ENCODE measurements around the gene COQ4. TPM values are rescaled to one million over a fixed set of nuclear protein-coding genes. Genes with fewer than 3 reads are reported as not detected.
A peak's percentile ranks its signal among the peaks of the same experiment; 100 is the strongest.

COQ4 gene
- total RNA-seq (10 to 100 TPM; 20.0 to 26.8 (median 23.1) TPM), polyA plus RNA-seq (10 to 100 TPM; 32.3 to 60.9 (median 45.9) TPM)
- long read RNA-seq, donor 1, transcript COQ4-201 (7 exons, 1,548 nt): major isoform, 10 of 15 reads
- long read RNA-seq, donor 1, partial matches to known transcripts: 1 of 15 reads
- long read RNA-seq, donor 1, other reads (novel, unspliced or antisense): 3 of 15 reads
- long read RNA-seq, donor 2, transcript COQ4-201 (7 exons, 1,548 nt): major isoform, 15 of 21 reads
- long read RNA-seq, donor 2, partial matches to known transcripts: 0 of 21 reads
- long read RNA-seq, donor 2, other reads (novel, unspliced or antisense): 2 of 21 reads

DNA sequence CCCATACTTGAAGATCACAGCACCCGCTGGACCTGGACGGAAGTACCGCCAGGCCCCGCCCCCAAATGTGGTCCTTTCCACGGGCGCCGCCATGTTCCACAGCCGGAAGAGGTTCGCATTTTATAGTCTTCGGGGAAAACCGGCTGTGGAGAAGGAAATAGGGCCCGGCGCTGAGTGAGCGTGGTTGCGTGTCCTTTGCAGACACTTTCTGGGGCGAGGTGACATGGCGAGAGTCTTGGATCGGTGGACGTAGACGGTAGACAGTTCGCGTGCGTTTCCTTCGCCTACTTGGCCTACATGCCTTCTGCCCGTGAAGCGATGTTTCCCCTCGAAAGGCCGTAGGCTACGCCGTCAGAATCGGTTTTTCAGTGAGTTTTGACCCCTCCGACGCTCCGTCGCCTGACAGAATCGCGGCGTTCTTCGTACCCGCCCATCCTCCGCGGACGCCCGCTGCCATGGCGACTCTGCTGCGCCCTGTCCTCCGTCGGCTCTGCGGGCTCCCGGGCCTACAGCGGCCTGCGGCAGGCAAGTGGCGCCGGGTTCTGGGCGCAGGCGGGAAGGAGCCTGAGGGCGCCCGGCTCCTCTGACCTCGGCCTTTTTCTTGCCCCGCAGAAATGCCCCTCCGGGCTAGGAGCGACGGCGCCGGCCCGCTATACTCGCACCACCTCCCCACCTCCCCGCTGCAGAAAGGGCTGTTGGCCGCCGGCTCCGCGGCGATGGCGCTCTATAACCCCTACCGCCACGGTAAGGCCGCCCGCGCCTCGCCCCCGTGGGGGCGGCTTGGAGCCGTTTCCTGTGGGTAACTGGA, at the start of gene COQ4, which contains the start of gene TRUB2:
Gene COQ4 (plus strand): TSS at position 436 of the 808 bp plus-strand sequence. CDS start 20 bp downstream, at position 456.
Gene TRUB2 (minus strand): TSS at position 44 of the 808 bp plus-strand sequence. CDS start 39 bp downstream, at position 5.
- TF ChIP-seq, protein P1, sequence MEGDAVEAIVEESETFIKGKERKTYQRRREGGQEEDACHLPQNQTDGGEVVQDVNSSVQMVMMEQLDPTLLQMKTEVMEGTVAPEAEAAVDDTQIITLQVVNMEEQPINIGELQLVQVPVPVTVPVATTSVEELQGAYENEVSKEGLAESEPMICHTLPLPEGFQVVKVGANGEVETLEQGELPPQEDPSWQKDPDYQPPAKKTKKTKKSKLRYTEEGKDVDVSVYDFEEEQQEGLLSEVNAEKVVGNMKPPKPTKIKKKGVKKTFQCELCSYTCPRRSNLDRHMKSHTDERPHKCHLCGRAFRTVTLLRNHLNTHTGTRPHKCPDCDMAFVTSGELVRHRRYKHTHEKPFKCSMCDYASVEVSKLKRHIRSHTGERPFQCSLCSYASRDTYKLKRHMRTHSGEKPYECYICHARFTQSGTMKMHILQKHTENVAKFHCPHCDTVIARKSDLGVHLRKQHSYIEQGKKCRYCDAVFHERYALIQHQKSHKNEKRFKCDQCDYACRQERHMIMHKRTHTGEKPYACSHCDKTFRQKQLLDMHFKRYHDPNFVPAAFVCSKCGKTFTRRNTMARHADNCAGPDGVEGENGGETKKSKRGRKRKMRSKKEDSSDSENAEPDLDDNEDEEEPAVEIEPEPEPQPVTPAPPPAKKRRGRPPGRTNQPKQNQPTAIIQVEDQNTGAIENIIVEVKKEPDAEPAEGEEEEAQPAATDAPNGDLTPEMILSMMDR (IDR thresholded peaks at IDR 0.05): no peak
- H3K36me3 ChIP-seq (ENCODE audit: insufficient read depth in 1 of 2, low read depth in 1 of 2): peaks cover 0 to 67% of the 10 kb centered on the region in 2 donors
- intact Hi-C loops (cut with DNase I): no loop called here
- H3K27ac ChIP-seq: peak within 1 kb of the TSS; percentile 88
- H3K9me3 ChIP-seq: no peaks in the 10 kb centered on the region
- peaks cover 20% of the 10 kb centered on the region for H3K4me1 ChIP-seq
- H3K27me3 ChIP-seq (ENCODE audit: insufficient read depth in 3 of 3, low read length in 2 of 3): no peaks in the 10 kb centered on the region
- 0 to 1% (median 1%) methylated on average over 66 to 83 of the region's 83 CpGs for WGBS, 3 donors
- ATAC-seq (peak; percentile 97 to 99 (median 99)), DNase-seq (peak; percentile 94 to 96)
- peak within 1 kb of the TSS; percentile 76 for H3K4me3 ChIP-seq

DNA sequence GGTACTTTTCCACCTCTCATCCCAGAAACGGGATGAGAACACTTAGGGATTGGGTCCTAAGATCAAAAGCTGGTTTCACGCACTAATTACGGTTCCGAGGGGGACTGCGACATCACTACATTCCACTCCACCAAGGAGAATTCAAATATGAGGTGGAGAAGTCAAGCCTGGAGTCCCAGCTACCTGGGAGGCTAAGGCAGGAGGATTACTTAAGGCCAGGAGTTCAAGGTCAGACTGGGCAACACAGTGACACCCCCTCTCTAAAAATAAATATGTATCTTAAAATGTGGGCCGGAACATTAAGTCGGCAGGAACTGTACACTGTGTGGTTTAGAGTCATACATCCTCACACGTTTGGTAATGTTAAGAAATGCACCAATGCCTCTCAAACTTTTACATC, 48.4 kb upstream of the COQ4 start:
- Histone ChIP-seq H3K36me3 (ENCODE audit: insufficient read depth in 1 of 2, low read depth in 1 of 2) (peaks cover 7 to 40% of the 10 kb centered on the region in 2 donors), H3K27me3 (ENCODE audit: insufficient read depth in 3 of 3, low read length in 2 of 3) (no peaks in the 10 kb centered on the region), H3K4me3 (peak overlapping the region; percentile 97), H3K4me1 (peaks cover 19% of the 10 kb centered on the region), H3K27ac (no peak overlapping the region), H3K9me3 (no peaks in the 10 kb centered on the region)
- DNase-seq (no peak), ATAC-seq (no peak)
- intact Hi-C loops (cut with DNase I): no loop called here
- WGBS, 3 donors: 54 to 68% (median 59%) methylated on average over 8 of the region's 8 CpGs
- TF ChIP-seq, protein P1 (IDR thresholded peaks at IDR 0.05): no peak

DNA sequence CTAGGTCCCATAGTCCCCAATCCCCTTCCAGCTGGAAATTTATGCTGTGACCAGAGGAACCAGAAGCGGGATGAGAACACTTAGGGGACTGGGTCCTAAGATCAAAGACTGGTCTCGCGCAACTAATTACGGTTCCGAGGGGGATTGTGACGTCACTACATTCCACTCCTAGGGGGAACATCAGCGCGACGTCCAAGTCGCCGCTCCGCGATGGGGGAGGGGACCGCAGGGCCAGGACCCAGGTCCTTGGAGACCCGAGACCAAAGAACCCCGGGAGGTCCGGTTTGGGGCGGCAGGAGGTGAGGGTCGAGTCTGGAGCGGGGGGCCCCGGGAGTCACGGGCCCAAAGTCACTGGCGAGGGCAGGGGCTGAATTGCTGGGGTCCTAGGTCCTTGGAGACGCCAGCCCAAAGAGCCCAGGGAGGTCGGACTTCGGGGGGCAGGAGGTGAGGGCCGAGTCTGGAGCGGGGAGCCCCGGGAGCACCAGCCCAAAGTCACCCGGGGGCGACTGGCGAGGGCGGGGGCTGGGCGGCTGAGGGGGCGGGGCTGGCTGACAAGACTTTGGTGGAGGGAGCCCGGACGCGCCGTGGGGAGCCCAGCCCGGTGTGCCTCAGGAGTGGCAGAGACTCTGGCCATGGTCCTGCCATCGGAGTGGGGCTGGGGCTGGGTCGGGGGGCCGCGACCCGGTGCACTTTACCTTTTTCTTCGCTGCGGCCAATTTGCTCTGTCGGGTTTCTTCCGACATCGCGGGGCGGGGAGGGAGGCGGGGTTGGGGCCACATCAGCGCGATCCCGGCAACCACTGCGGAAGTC, 47.2 kb upstream of the COQ4 start, which contains the start of gene GOLGA2:
Gene GOLGA2 (minus strand): TSS at position 810 of the 810 bp plus-strand sequence. CDS start 31 bp downstream, at position 779.
- peak within 1 kb of the TSS; percentile 97 for H3K4me3 ChIP-seq
- 0 to 1% (median 1%) methylated on average over 44 to 57 of the region's 57 CpGs for WGBS, 3 donors
- ATAC-seq (peak; percentile 55 to 73 (median 66)), DNase-seq (peak in 1 of 2 donors; percentile 57)
- TF ChIP-seq, protein P1 (IDR thresholded peaks at IDR 0.05): no peak
- H3K9me3 ChIP-seq: no peaks in the 10 kb centered on the region
- H3K27me3 ChIP-seq (ENCODE audit: insufficient read depth in 3 of 3, low read length in 2 of 3): no peaks in the 10 kb centered on the region
- H3K4me1 ChIP-seq: peaks cover 19% of the 10 kb centered on the region
- H3K36me3 ChIP-seq (ENCODE audit: insufficient read depth in 1 of 2, low read depth in 1 of 2): peaks cover 7 to 41% of the 10 kb centered on the region in 2 donors
- peak within 1 kb of the TSS; percentile 86 for H3K27ac ChIP-seq
- intact Hi-C loops (cut with DNase I): loop anchor here in 1 of 2 donors (5.0 kb wide), 1 partner anchor 83 kb away; the partner anchor contains the start of gene CIZ1

DNA sequence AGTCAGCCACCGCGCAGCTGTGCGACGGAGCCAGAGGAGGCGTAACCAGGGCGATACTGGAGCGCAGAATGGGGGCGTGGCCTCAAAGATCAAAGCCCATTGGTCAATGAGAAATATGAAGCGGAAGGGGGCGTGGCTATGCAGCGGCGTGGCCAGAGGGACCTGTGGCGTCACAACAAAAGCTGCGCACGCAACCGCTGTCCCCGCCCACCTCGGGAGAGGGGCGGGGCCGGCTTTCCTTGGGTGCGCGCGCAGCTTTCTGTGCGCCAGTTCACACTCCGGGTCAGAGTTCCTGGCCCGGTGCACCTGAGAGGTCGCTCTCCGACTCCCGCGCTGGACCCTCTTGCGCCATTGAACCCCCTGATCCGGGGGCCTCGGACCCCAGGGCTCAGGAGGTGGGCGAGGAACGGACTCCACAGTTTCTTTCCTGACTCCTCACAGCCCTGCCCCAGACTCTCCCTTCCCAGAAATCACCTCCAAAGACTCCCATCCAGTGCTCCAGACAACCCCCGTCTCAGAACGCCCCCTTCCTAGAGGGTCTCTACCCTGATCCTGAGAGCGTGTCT, 46.5 kb upstream of the COQ4 start, which contains the start of gene SWI5:
Gene SWI5 (plus strand): TSS at position 269 of the 566 bp plus-strand sequence.
- H3K4me3 ChIP-seq: peak within 1 kb of the TSS; percentile 97
- no peaks in the 10 kb centered on the region for H3K27me3 ChIP-seq (ENCODE audit: insufficient read depth in 3 of 3, low read length in 2 of 3)
- peak within 1 kb of the TSS; percentile 86 for H3K27ac ChIP-seq
- no peaks in the 10 kb centered on the region for H3K9me3 ChIP-seq
- TF ChIP-seq, protein P1 (IDR thresholded peaks at IDR 0.05): no peak
- DNase-seq: peak; percentile 100
- H3K4me1 ChIP-seq: peaks cover 19% of the 10 kb centered on the region
- WGBS, 3 donors: 0 to 1% (median 0%) methylated on average over 33 to 38 of the region's 38 CpGs
- ATAC-seq: peak; percentile 97 to 99 (median 98)
- intact Hi-C loops (cut with DNase I): loop anchor here in 1 of 2 donors (5.0 kb wide), 1 partner anchor 84 kb away; the partner anchor contains the start of gene CIZ1
- peaks cover 7 to 34% of the 10 kb centered on the region in 2 donors for H3K36me3 ChIP-seq (ENCODE audit: insufficient read depth in 1 of 2, low read depth in 1 of 2)

Measured in psoas muscle (tissue), 8 donors.